ENCODE measurements around the gene HSFX4. TPM values are rescaled to one million over a fixed set of nuclear protein-coding genes. Genes with fewer than 3 reads are reported as not detected.

Gene HSFX4
- polyA plus RNA-seq, 3 donors = not detected

- no peaks in the 10 kb centered on the region for H3K4me1 Mint-ChIP-seq
- Histone ChIP-seq H3K4me2 (replicated peaks; ENCODE audit: extremely low read depth, low read length, poor library complexity, severe bottlenecking) (no peak overlapping the region), H3K9ac (ENCODE audit: insufficient read depth, low read length, poor library complexity, severe bottlenecking) (no peak overlapping the region), H2AFZ (ENCODE audit: insufficient read depth, low read depth, low read length, poor library complexity, severe bottlenecking) (no peak overlapping the region), H3K4me3 (replicated peaks in 1 of 3; ENCODE audit: low read depth in 2 of 3, low read length in 3 of 3) (no peak overlapping the region), H3K79me2 (ENCODE audit: insufficient read depth, low read length) (no peaks in the 10 kb centered on the region), H4K20me1 (ENCODE audit: insufficient read depth, low read length) (no peaks in the 10 kb centered on the region), H3K36me3 (replicated peaks in 1 of 2; ENCODE audit: control insufficient read depth in 1 of 2, insufficient read depth in 2 of 2, low read length in 2 of 2) (no peaks in the 10 kb centered on the region), H3K27me3 (ENCODE audit: control insufficient read depth in 2 of 2, insufficient read depth in 2 of 2, low read length in 2 of 2) (no peaks in the 10 kb centered on the region), H3K4me1 (ENCODE audit: control insufficient read depth in 1 of 2, insufficient read depth in 2 of 2, low read length in 2 of 2) (no peaks in the 10 kb centered on the region), H3K9me3 (replicated peaks in 1 of 2; ENCODE audit: control insufficient read depth in 1 of 2, insufficient read depth in 1 of 2, low read length in 2 of 2) (no peaks in the 10 kb centered on the region), H3K27ac (ENCODE audit: low read depth in 1 of 2, low read length in 2 of 2) (no peak overlapping the region)
- H3K9me3 Mint-ChIP-seq = peaks cover 0 to 7% (median 3%) of the 10 kb centered on the region in 7 donors
- DNase-seq = no peak
- WGBS (ENCODE audit: insufficient coverage) = 100% methylated on average over 1 of the region's 4 CpGs
- no peak overlapping the region for H3K4me3 Mint-ChIP-seq
- peaks cover 0 to 1% (median 0%) of the 10 kb centered on the region in 3 donors for H3K27me3 Mint-ChIP-seq (ENCODE audit: low read depth in 3 of 3)
- H3K27ac Mint-ChIP-seq = peak overlapping the region in 3 of 7 donors; percentile 15 to 31 (median 18)
- H3K36me3 Mint-ChIP-seq = no peaks in the 10 kb centered on the region
- intact Hi-C loops (cut with micrococcal nuclease) = no loop called here
- no peak for TF ChIP-seq CTCF (IDR thresholded peaks at IDR 0.05)
These were observed 19.8 kb upstream of the HSFX4 start for GRCh38 chrX:149909324-149910177.

GRCh38 chrX:149910178-149910695 is 19.1 kb upstream of the HSFX4 start:
- Histone ChIP-seq H3K27ac (ENCODE audit: low read depth in 1 of 2, low read length in 2 of 2) (no peak overlapping the region), H3K4me1 (ENCODE audit: control insufficient read depth in 1 of 2, insufficient read depth in 2 of 2, low read length in 2 of 2) (no peaks in the 10 kb centered on the region), H3K79me2 (ENCODE audit: insufficient read depth, low read length) (no peaks in the 10 kb centered on the region), H3K4me2 (replicated peaks; ENCODE audit: extremely low read depth, low read length, poor library complexity, severe bottlenecking) (no peak overlapping the region), H3K4me3 (replicated peaks in 1 of 3; ENCODE audit: low read depth in 2 of 3, low read length in 3 of 3) (no peak overlapping the region), H4K20me1 (ENCODE audit: insufficient read depth, low read length) (no peaks in the 10 kb centered on the region), H3K36me3 (replicated peaks in 1 of 2; ENCODE audit: control insufficient read depth in 1 of 2, insufficient read depth in 2 of 2, low read length in 2 of 2) (no peaks in the 10 kb centered on the region), H3K9ac (ENCODE audit: insufficient read depth, low read length, poor library complexity, severe bottlenecking) (no peak overlapping the region), H3K27me3 (ENCODE audit: control insufficient read depth in 2 of 2, insufficient read depth in 2 of 2, low read length in 2 of 2) (no peaks in the 10 kb centered on the region), H2AFZ (ENCODE audit: insufficient read depth, low read depth, low read length, poor library complexity, severe bottlenecking) (no peak overlapping the region), H3K9me3 (replicated peaks in 1 of 2; ENCODE audit: control insufficient read depth in 1 of 2, insufficient read depth in 1 of 2, low read length in 2 of 2) (no peaks in the 10 kb centered on the region)
- Mint-ChIP-seq H3K27ac (peak overlapping the region in 1 of 7 donors; percentile 18), H3K9me3 (peaks cover 0 to 7% (median 3%) of the 10 kb centered on the region in 7 donors), H3K27me3 (ENCODE audit: low read depth in 3 of 3) (no peaks in the 10 kb centered on the region), H3K36me3 (no peaks in the 10 kb centered on the region), H3K4me1 (no peaks in the 10 kb centered on the region), H3K4me3 (no peak overlapping the region)
- DNase-seq = no peak
- WGBS (ENCODE audit: insufficient coverage) = 100% methylated on average over 2 of the region's 9 CpGs
- TF ChIP-seq CTCF (IDR thresholded peaks at IDR 0.05) = no peak
- intact Hi-C loops (cut with micrococcal nuclease) = no loop called here
